ENCODE measurements around the gene ADORA3.

The ADORA3 gene

GRCh38 chr1:111453706-111454105 is 49.7 kb downstream of the ADORA3 start:
- H3K27ac Mint-ChIP-seq, result peak overlapping the region; percentile 72
- H3K27me3 Mint-ChIP-seq, result no peaks in the 10 kb centered on the region
- peaks cover 17% of the 10 kb centered on the region for H3K36me3 Mint-ChIP-seq
- H3K4me1 Mint-ChIP-seq (ENCODE audit: low read depth), result peaks cover 68% of the 10 kb centered on the region
- no peaks in the 10 kb centered on the region for H3K9me3 Mint-ChIP-seq (ENCODE audit: low read depth)
- H3K4me3 Mint-ChIP-seq, result peak overlapping the region; percentile 23

DNA sequence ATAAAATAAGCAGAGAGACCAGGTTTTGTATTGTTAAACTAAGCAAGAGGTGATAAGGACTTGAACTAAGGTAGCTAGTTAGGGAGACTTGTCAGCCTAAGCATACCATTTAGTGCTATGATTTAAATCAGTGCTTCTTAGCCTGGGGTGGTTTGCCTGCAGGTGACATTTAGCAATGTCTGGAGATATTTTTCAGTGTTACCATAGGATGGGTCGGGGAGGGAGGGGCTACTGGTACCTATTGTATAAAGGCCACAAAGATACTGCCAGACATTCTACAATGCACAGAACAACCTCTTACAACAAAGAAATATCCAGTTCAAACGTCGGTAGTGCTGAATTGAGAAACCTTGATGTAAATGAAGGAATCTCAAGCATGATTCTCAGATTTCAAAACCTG is 50.9 kb downstream of the ADORA3 start:
- peak overlapping the region; percentile 0 for H3K4me3 Mint-ChIP-seq
- peaks cover 22% of the 10 kb centered on the region for H3K36me3 Mint-ChIP-seq
- peaks cover 74% of the 10 kb centered on the region for H3K4me1 Mint-ChIP-seq (ENCODE audit: low read depth)
- H3K9me3 Mint-ChIP-seq (ENCODE audit: low read depth), result no peaks in the 10 kb centered on the region
- H3K27me3 Mint-ChIP-seq, result no peaks in the 10 kb centered on the region
- H3K27ac Mint-ChIP-seq, result peak overlapping the region; percentile 10

GRCh38 chr1:111450185-111450584 is 53.2 kb downstream of the ADORA3 start:
- Mint-ChIP-seq H3K36me3 (peaks cover 27% of the 10 kb centered on the region), H3K27me3 (no peaks in the 10 kb centered on the region), H3K27ac (peak overlapping the region; percentile 99), H3K9me3 (ENCODE audit: low read depth) (no peaks in the 10 kb centered on the region), H3K4me3 (peak overlapping the region; percentile 100), H3K4me1 (ENCODE audit: low read depth) (peaks cover 81% of the 10 kb centered on the region)

DNA sequence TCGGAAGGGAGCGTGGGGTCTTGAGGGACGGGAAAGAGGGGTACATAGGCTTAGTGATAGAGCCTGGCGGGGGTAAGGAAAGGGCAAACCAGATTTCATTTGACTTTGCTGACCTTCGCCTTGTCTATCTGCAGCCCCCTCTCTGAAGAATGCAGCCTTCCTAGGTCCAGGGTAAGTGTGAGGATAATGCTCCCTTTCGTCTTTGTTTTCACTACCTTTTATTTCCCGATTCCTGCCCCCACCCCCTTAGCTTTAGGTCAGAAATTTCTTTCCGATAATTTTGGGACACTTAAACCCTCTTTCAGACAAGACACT is 53.8 kb downstream of the ADORA3 start:
- Mint-ChIP-seq H3K4me1 (ENCODE audit: low read depth) (peaks cover 81% of the 10 kb centered on the region), H3K36me3 (peaks cover 25% of the 10 kb centered on the region), H3K27ac (peak overlapping the region; percentile 99), H3K9me3 (ENCODE audit: low read depth) (no peaks in the 10 kb centered on the region), H3K27me3 (no peaks in the 10 kb centered on the region), H3K4me3 (peak overlapping the region; percentile 100)
